ENCODE measurements around the gene CACUL1. TPM values are rescaled to one million over a fixed set of nuclear protein-coding genes. Genes with fewer than 3 reads are reported as not detected.
A peak's percentile ranks its signal among the peaks of the same experiment; 100 is the strongest.

Gene CACUL1
- total RNA-seq, 4 donors from 2014 or later: 13.1 to 29.1 (median 23.2) TPM

GRCh38 chr10:118720685-118721538 is 33.9 kb downstream of the CACUL1 start:
- Histone ChIP-seq H3K9me3 (no peaks in the 10 kb centered on the region), H3K27me3 (no peaks in the 10 kb centered on the region), H3K36me3 (no peaks in the 10 kb centered on the region), H3K4me1 (peaks cover 0 to 11% (median 3%) of the 10 kb centered on the region in 4 donors), H3K4me3 (no peak overlapping the region), H3K27ac (no peak overlapping the region)
- DNase-seq: peak; percentile 58
- 29 to 33% methylated on average over 3 of the region's 3 CpGs for WGBS, 2 donors (ENCODE audit: low coverage in 1 of 2)
- intact Hi-C loops (cut with DNase I; ENCODE audit: low total_unique reads) (loop anchor here (5.0 kb wide), 1 partner anchor 154 kb away; no protein-coding TSS in a partner anchor), in situ Hi-C loops (cut with MboI; ENCODE audit: low pct_ligation_motif_present in 1 of 4, low pct_unique_long_range_greater_than_20kb in 1 of 4, low sequenced_read_pairs in 3 of 4) (loop anchor here in 3 of 4 donors (5.0 to 10.0 kb wide), 3 partner anchors 149 to 156 kb away; no protein-coding TSS in a partner anchor)
- TF ChIP-seq POLR2AphosphoS5 (IDR thresholded peaks at IDR 0.05) (no peak), POLR2A (IDR thresholded peaks at IDR 0.05) (no peak), CTCF (IDR thresholded peaks at IDR 0.05) (peak; percentile 79 to 91 (median 82))

- TF ChIP-seq POLR2AphosphoS5 (IDR thresholded peaks at IDR 0.05) (no peak), EP300 (IDR thresholded peaks at IDR 0.05; ENCODE audit: low read depth) (no peak), POLR2A (IDR thresholded peaks at IDR 0.05) (no peak), CTCF (IDR thresholded peaks at IDR 0.05) (no peak)
- no peak overlapping the region for H3K27ac ChIP-seq
- no peaks in the 10 kb centered on the region for H3K4me1 ChIP-seq
- H3K9me3 ChIP-seq: no peaks in the 10 kb centered on the region
- DNase-seq: no peak
- in situ Hi-C loops (cut with MboI; ENCODE audit: low pct_ligation_motif_present in 1 of 4, low pct_unique_long_range_greater_than_20kb in 1 of 4, low sequenced_read_pairs in 3 of 4) (no loop called here), intact Hi-C loops (cut with DNase I; ENCODE audit: low total_unique reads) (no loop called here)
- no peaks in the 10 kb centered on the region for H3K36me3 ChIP-seq
- H3K27me3 ChIP-seq: no peaks in the 10 kb centered on the region
- H3K4me3 ChIP-seq: no peak overlapping the region
- WGBS, 2 donors (ENCODE audit: low coverage in 1 of 2): 86 to 91% methylated on average over 3 of the region's 3 CpGs
Measured at GRCh38 chr10:118714366-118714765, 40.4 kb downstream of the CACUL1 start.

- Histone ChIP-seq H3K4me1 (no peaks in the 10 kb centered on the region), H3K27me3 (no peaks in the 10 kb centered on the region), H3K4me3 (no peak overlapping the region), H3K9me3 (no peaks in the 10 kb centered on the region), H3K36me3 (no peaks in the 10 kb centered on the region), H3K27ac (no peak overlapping the region)
- intact Hi-C loops (cut with DNase I; ENCODE audit: low total_unique reads) (no loop called here), in situ Hi-C loops (cut with MboI; ENCODE audit: low pct_ligation_motif_present in 1 of 4, low pct_unique_long_range_greater_than_20kb in 1 of 4, low sequenced_read_pairs in 3 of 4) (no loop called here)
- WGBS, 2 donors (ENCODE audit: low coverage in 1 of 2): 92 to 100% methylated on average over 2 to 7 of the region's 14 CpGs
- no peak for TF ChIP-seq POLR2AphosphoS5 (IDR thresholded peaks at IDR 0.05)
- TF ChIP-seq POLR2A (IDR thresholded peaks at IDR 0.05): no peak
- TF ChIP-seq CTCF (IDR thresholded peaks at IDR 0.05): no peak
- TF ChIP-seq EP300 (IDR thresholded peaks at IDR 0.05; ENCODE audit: low read depth): no peak
- DNase-seq: no peak
Measured at GRCh38 chr10:118712930-118713634, 41.7 kb downstream of the CACUL1 start.

- in situ Hi-C loops (cut with MboI; ENCODE audit: low pct_ligation_motif_present in 1 of 4, low pct_unique_long_range_greater_than_20kb in 1 of 4, low sequenced_read_pairs in 3 of 4): no loop called here
- Histone ChIP-seq H3K9me3 (no peaks in the 10 kb centered on the region), H3K27ac (no peak overlapping the region), H3K27me3 (no peaks in the 10 kb centered on the region), H3K4me3 (no peak overlapping the region), H3K4me1 (no peaks in the 10 kb centered on the region), H3K36me3 (no peaks in the 10 kb centered on the region)
- no peak for DNase-seq
- intact Hi-C loops (cut with DNase I; ENCODE audit: low total_unique reads): no loop called here
- 86% methylated on average over 7 of the region's 7 CpGs; no CpG with 5 or more reads in 1 of the 2 donors for WGBS, 2 donors (ENCODE audit: low coverage in 1 of 2)
- TF ChIP-seq POLR2AphosphoS5 (IDR thresholded peaks at IDR 0.05) (no peak), CTCF (IDR thresholded peaks at IDR 0.05) (no peak), POLR2A (IDR thresholded peaks at IDR 0.05) (no peak)
Measured at GRCh38 chr10:118712080-118712479, 42.7 kb downstream of the CACUL1 start.

Measured in transverse colon (tissue), 4 donors.